ENCODE measurements around the gene ERN1. TPM values are rescaled to one million over a fixed set of nuclear protein-coding genes. Genes with fewer than 3 reads are reported as not detected.

Gene ERN1
- polyA plus RNA-seq, 4 donors = 2.2 to 11.3 (median 6.5) TPM

- FAIRE-seq (no peak), DNase-seq (peak; percentile 93 to 96)
- no peaks in the 10 kb centered on the region for H3K27me3 ChIP-seq (ENCODE audit: control insufficient read depth in 3 of 3, insufficient read depth in 3 of 3, low read length in 3 of 3)
- H3K9me3 ChIP-seq (ENCODE audit: control insufficient read depth in 2 of 2, insufficient read depth in 1 of 2, low read depth in 1 of 2, low read length in 1 of 2) = peaks cover 0 to 9% of the 10 kb centered on the region in 2 donors
- H3K27ac ChIP-seq (ENCODE audit: low read depth in 1 of 3, low read length in 2 of 3) = peak overlapping the region; percentile 91 to 93 (median 92)
- peaks cover 5 to 31% (median 11%) of the 10 kb centered on the region in 3 donors for H3K4me1 ChIP-seq (ENCODE audit: control insufficient read depth in 3 of 3, insufficient read depth in 2 of 3, low read depth in 1 of 3, low read length in 2 of 3)
- H3K4me3 ChIP-seq (ENCODE audit: low read depth in 1 of 3, low read length in 3 of 3) = peak overlapping the region in 1 of 3 donors; percentile 14
- H3K36me3 ChIP-seq (ENCODE audit: control insufficient read depth in 3 of 3, insufficient read depth in 2 of 3, low read depth in 1 of 3, low read length in 3 of 3) = peaks cover 7 to 52% (median 10%) of the 10 kb centered on the region in 3 donors
- WGBS, 3 donors = 13 to 65% (median 35%) methylated on average over 9 of the region's 9 CpGs
Measured at GRCh38 chr17:64064331-64064730, 65.6 kb downstream of the ERN1 start.

GRCh38 chr17:64063766-64064224 is 66.1 kb downstream of the ERN1 start:
- peaks cover 5 to 31% (median 11%) of the 10 kb centered on the region in 3 donors for H3K4me1 ChIP-seq (ENCODE audit: control insufficient read depth in 3 of 3, insufficient read depth in 2 of 3, low read depth in 1 of 3, low read length in 2 of 3)
- H3K4me3 ChIP-seq (ENCODE audit: low read depth in 1 of 3, low read length in 3 of 3) = peak overlapping the region in 1 of 3 donors; percentile 14
- FAIRE-seq (no peak), DNase-seq (peak; percentile 78 to 91)
- no peaks in the 10 kb centered on the region for H3K27me3 ChIP-seq (ENCODE audit: control insufficient read depth in 3 of 3, insufficient read depth in 3 of 3, low read length in 3 of 3)
- peaks cover 0 to 4% of the 10 kb centered on the region in 2 donors for H3K9me3 ChIP-seq (ENCODE audit: control insufficient read depth in 2 of 2, insufficient read depth in 1 of 2, low read depth in 1 of 2, low read length in 1 of 2)
- 12 to 41% (median 27%) methylated on average over 16 of the region's 16 CpGs for WGBS, 3 donors
- peaks cover 3 to 54% (median 9%) of the 10 kb centered on the region in 3 donors for H3K36me3 ChIP-seq (ENCODE audit: control insufficient read depth in 3 of 3, insufficient read depth in 2 of 3, low read depth in 1 of 3, low read length in 3 of 3)
- H3K27ac ChIP-seq (ENCODE audit: low read depth in 1 of 3, low read length in 2 of 3) = peak overlapping the region; percentile 91 to 93 (median 92)

GRCh38 chr17:64063088-64063487 is 66.9 kb downstream of the ERN1 start:
- H3K36me3 ChIP-seq (ENCODE audit: control insufficient read depth in 3 of 3, insufficient read depth in 2 of 3, low read depth in 1 of 3, low read length in 3 of 3) = peaks cover 0 to 48% (median 5%) of the 10 kb centered on the region in 3 donors
- H3K27ac ChIP-seq (ENCODE audit: low read depth in 1 of 3, low read length in 2 of 3) = peak overlapping the region; percentile 91 to 93 (median 92)
- FAIRE-seq = no peak
- H3K4me1 ChIP-seq (ENCODE audit: control insufficient read depth in 3 of 3, insufficient read depth in 2 of 3, low read depth in 1 of 3, low read length in 2 of 3) = peaks cover 5 to 31% (median 11%) of the 10 kb centered on the region in 3 donors
- H3K9me3 ChIP-seq (ENCODE audit: control insufficient read depth in 2 of 2, insufficient read depth in 1 of 2, low read depth in 1 of 2, low read length in 1 of 2) = no peaks in the 10 kb centered on the region
- no peaks in the 10 kb centered on the region for H3K27me3 ChIP-seq (ENCODE audit: control insufficient read depth in 3 of 3, insufficient read depth in 3 of 3, low read length in 3 of 3)
- DNase-seq = peak in 1 of 2 donors; percentile 46
- no peak overlapping the region for H3K4me3 ChIP-seq (ENCODE audit: low read depth in 1 of 3, low read length in 3 of 3)
- 43 to 61% (median 58%) methylated on average over 5 of the region's 5 CpGs for WGBS, 3 donors

GRCh38 chr17:64061178-64061898 is 68.6 kb downstream of the ERN1 start:
- DNase-seq (no peak), FAIRE-seq (no peak)
- Histone ChIP-seq H3K27ac (ENCODE audit: low read depth in 1 of 3, low read length in 2 of 3) (peak overlapping the region in 1 of 3 donors; percentile 55), H3K36me3 (ENCODE audit: control insufficient read depth in 3 of 3, insufficient read depth in 2 of 3, low read depth in 1 of 3, low read length in 3 of 3) (peaks cover 0 to 54% (median 11%) of the 10 kb centered on the region in 3 donors), H3K4me3 (ENCODE audit: low read depth in 1 of 3, low read length in 3 of 3) (no peak overlapping the region), H3K9me3 (ENCODE audit: control insufficient read depth in 2 of 2, insufficient read depth in 1 of 2, low read depth in 1 of 2, low read length in 1 of 2) (no peaks in the 10 kb centered on the region), H3K4me1 (ENCODE audit: control insufficient read depth in 3 of 3, insufficient read depth in 2 of 3, low read depth in 1 of 3, low read length in 2 of 3) (peaks cover 5 to 36% (median 11%) of the 10 kb centered on the region in 3 donors), H3K27me3 (ENCODE audit: control insufficient read depth in 3 of 3, insufficient read depth in 3 of 3, low read length in 3 of 3) (no peaks in the 10 kb centered on the region)
- 84 to 89% (median 87%) methylated on average over 5 of the region's 5 CpGs for WGBS, 3 donors

GRCh38 chr17:64060331-64060730 is 69.6 kb downstream of the ERN1 start:
- no peaks in the 10 kb centered on the region for H3K9me3 ChIP-seq (ENCODE audit: control insufficient read depth in 2 of 2, insufficient read depth in 1 of 2, low read depth in 1 of 2, low read length in 1 of 2)
- no peaks in the 10 kb centered on the region for H3K27me3 ChIP-seq (ENCODE audit: control insufficient read depth in 3 of 3, insufficient read depth in 3 of 3, low read length in 3 of 3)
- peak overlapping the region; percentile 18 to 83 (median 57) for H3K27ac ChIP-seq (ENCODE audit: low read depth in 1 of 3, low read length in 2 of 3)
- DNase-seq = peak; percentile 64 to 73
- H3K4me1 ChIP-seq (ENCODE audit: control insufficient read depth in 3 of 3, insufficient read depth in 2 of 3, low read depth in 1 of 3, low read length in 2 of 3) = peaks cover 5 to 37% (median 11%) of the 10 kb centered on the region in 3 donors
- 51 to 53% (median 53%) methylated on average over 5 of the region's 5 CpGs for WGBS, 3 donors
- FAIRE-seq = no peak
- no peak overlapping the region for H3K4me3 ChIP-seq (ENCODE audit: low read depth in 1 of 3, low read length in 3 of 3)
- peaks cover 0 to 57% (median 11%) of the 10 kb centered on the region in 3 donors for H3K36me3 ChIP-seq (ENCODE audit: control insufficient read depth in 3 of 3, insufficient read depth in 2 of 3, low read depth in 1 of 3, low read length in 3 of 3)

GRCh38 chr17:64059756-64060155 is 70.2 kb downstream of the ERN1 start:
- peaks cover 0 to 57% (median 11%) of the 10 kb centered on the region in 3 donors for H3K36me3 ChIP-seq (ENCODE audit: control insufficient read depth in 3 of 3, insufficient read depth in 2 of 3, low read depth in 1 of 3, low read length in 3 of 3)
- no peak for FAIRE-seq
- H3K4me1 ChIP-seq (ENCODE audit: control insufficient read depth in 3 of 3, insufficient read depth in 2 of 3, low read depth in 1 of 3, low read length in 2 of 3) = peaks cover 5 to 31% (median 11%) of the 10 kb centered on the region in 3 donors
- 87 to 96% (median 95%) methylated on average over 2 of the region's 2 CpGs for WGBS, 3 donors
- H3K27ac ChIP-seq (ENCODE audit: low read depth in 1 of 3, low read length in 2 of 3) = peak overlapping the region; percentile 18 to 83 (median 57)
- H3K27me3 ChIP-seq (ENCODE audit: control insufficient read depth in 3 of 3, insufficient read depth in 3 of 3, low read length in 3 of 3) = no peaks in the 10 kb centered on the region
- no peaks in the 10 kb centered on the region for H3K9me3 ChIP-seq (ENCODE audit: control insufficient read depth in 2 of 2, insufficient read depth in 1 of 2, low read depth in 1 of 2, low read length in 1 of 2)
- H3K4me3 ChIP-seq (ENCODE audit: low read depth in 1 of 3, low read length in 3 of 3) = no peak overlapping the region
- DNase-seq = no peak

GRCh38 chr17:64058621-64059020 is 71.3 kb downstream of the ERN1 start:
- no peak for DNase-seq
- 88 to 89% (median 89%) methylated on average over 5 of the region's 5 CpGs for WGBS, 3 donors
- H3K27ac ChIP-seq (ENCODE audit: low read depth in 1 of 3, low read length in 2 of 3) = no peak overlapping the region
- no peak for FAIRE-seq
- H3K9me3 ChIP-seq (ENCODE audit: control insufficient read depth in 2 of 2, insufficient read depth in 1 of 2, low read depth in 1 of 2, low read length in 1 of 2) = no peaks in the 10 kb centered on the region
- H3K36me3 ChIP-seq (ENCODE audit: control insufficient read depth in 3 of 3, insufficient read depth in 2 of 3, low read depth in 1 of 3, low read length in 3 of 3) = peaks cover 6 to 69% (median 11%) of the 10 kb centered on the region in 3 donors
- no peak overlapping the region for H3K4me3 ChIP-seq (ENCODE audit: low read depth in 1 of 3, low read length in 3 of 3)
- H3K27me3 ChIP-seq (ENCODE audit: control insufficient read depth in 3 of 3, insufficient read depth in 3 of 3, low read length in 3 of 3) = no peaks in the 10 kb centered on the region
- H3K4me1 ChIP-seq (ENCODE audit: control insufficient read depth in 3 of 3, insufficient read depth in 2 of 3, low read depth in 1 of 3, low read length in 2 of 3) = peaks cover 5 to 22% (median 8%) of the 10 kb centered on the region in 3 donors

- H3K4me1 ChIP-seq (ENCODE audit: control insufficient read depth in 3 of 3, insufficient read depth in 2 of 3, low read depth in 1 of 3, low read length in 2 of 3) = peaks cover 2 to 14% (median 6%) of the 10 kb centered on the region in 3 donors
- no peak overlapping the region for H3K4me3 ChIP-seq (ENCODE audit: low read depth in 1 of 3, low read length in 3 of 3)
- FAIRE-seq = no peak
- H3K9me3 ChIP-seq (ENCODE audit: control insufficient read depth in 2 of 2, insufficient read depth in 1 of 2, low read depth in 1 of 2, low read length in 1 of 2) = no peaks in the 10 kb centered on the region
- H3K36me3 ChIP-seq (ENCODE audit: control insufficient read depth in 3 of 3, insufficient read depth in 2 of 3, low read depth in 1 of 3, low read length in 3 of 3) = peaks cover 7 to 70% (median 11%) of the 10 kb centered on the region in 3 donors
- 94 to 96% (median 96%) methylated on average over 9 of the region's 9 CpGs for WGBS, 3 donors
- no peaks in the 10 kb centered on the region for H3K27me3 ChIP-seq (ENCODE audit: control insufficient read depth in 3 of 3, insufficient read depth in 3 of 3, low read length in 3 of 3)
- no peak overlapping the region for H3K27ac ChIP-seq (ENCODE audit: low read depth in 1 of 3, low read length in 2 of 3)
- DNase-seq = no peak
Measured at GRCh38 chr17:64057701-64058263, 72.2 kb downstream of the ERN1 start.
